Stomach (tissue), 4 donors: ENCODE results near the gene PLXND1.

Experiments used
- POLR2A ChIP-seq, 4 donors: fragments of 450-650 bp; IDR thresholded peaks; one replicate each; pipeline ENCODE4 v1.6.1; 2016; ENCODE audit warnings: antibody characterized with exemption in 4 of 4, control low read depth in 2 of 4, mild to moderate bottlenecking in 1 of 4, moderate library complexity in 1 of 4
- POLR2AphosphoS5 ChIP-seq, 3 donors: sonication (generic); formaldehyde crosslinking; IDR thresholded peaks; one replicate each; pipeline ENCODE4 v1.6.1; 2016; ENCODE audit warnings: antibody characterized with exemption in 3 of 3
- TF ChIP-seq, protein P1 (sequence below), 7 experiments: fragments of 450-650 bp in 4 of 7; fragments of 200-600 bp in 3 of 7; sonication (generic) in 3 of 7; IDR thresholded peaks; one replicate each; pipeline ENCODE4 v1.5.1; 2016 to 2019; ENCODE audit warnings: antibody characterized with exemption in 7 of 7, control low read depth in 2 of 7, mild to moderate bottlenecking in 1 of 7

DNA sequence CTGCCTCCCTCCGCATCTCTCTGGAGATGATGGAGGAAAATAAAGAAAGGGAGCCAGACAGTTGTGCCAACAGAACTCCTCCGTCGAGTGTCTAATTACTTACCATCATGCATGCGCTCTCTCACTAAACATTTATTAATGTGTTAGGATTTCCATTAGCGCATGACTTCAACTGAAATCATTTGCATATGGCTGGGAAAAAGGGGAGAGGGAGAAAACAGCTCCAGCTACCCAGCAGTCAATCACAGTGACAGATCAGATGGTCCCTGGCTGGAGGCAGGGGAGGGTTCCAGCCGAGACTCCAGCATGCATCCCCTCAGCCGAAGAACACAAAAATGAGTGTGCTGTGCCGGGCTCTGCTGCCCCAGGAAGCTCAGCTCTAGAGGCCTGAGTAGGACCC, 84.9 kb downstream of the PLXND1 start:
- TF ChIP-seq, protein P1, sequence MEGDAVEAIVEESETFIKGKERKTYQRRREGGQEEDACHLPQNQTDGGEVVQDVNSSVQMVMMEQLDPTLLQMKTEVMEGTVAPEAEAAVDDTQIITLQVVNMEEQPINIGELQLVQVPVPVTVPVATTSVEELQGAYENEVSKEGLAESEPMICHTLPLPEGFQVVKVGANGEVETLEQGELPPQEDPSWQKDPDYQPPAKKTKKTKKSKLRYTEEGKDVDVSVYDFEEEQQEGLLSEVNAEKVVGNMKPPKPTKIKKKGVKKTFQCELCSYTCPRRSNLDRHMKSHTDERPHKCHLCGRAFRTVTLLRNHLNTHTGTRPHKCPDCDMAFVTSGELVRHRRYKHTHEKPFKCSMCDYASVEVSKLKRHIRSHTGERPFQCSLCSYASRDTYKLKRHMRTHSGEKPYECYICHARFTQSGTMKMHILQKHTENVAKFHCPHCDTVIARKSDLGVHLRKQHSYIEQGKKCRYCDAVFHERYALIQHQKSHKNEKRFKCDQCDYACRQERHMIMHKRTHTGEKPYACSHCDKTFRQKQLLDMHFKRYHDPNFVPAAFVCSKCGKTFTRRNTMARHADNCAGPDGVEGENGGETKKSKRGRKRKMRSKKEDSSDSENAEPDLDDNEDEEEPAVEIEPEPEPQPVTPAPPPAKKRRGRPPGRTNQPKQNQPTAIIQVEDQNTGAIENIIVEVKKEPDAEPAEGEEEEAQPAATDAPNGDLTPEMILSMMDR (IDR thresholded peaks at IDR 0.05) = no peak
- TF ChIP-seq POLR2A (IDR thresholded peaks at IDR 0.05) (no peak), POLR2AphosphoS5 (IDR thresholded peaks at IDR 0.05) (no peak)
